Neural crest cell (in vitro differentiated cells): ENCODE data around the gene KEL. TPM values are rescaled to one million over a fixed set of nuclear protein-coding genes. Genes with fewer than 3 reads are reported as not detected.

Experiments
- DNase-seq: peaks from one replicate; pipeline ENCODE4 v3.0.0; 2021; ENCODE audit warnings: low read depth, mixed read lengths, low spot score
- H3K27ac Mint-ChIP-seq: one replicate; pipeline ENCODE4 v1.8.0; 2021; ENCODE audit warnings: mild to moderate bottlenecking, mixed read lengths; ENCODE audit not compliant: unreplicated experiment
- H3K27me3 Mint-ChIP-seq: 2 replicates; pipeline ENCODE4 v1.8.0; 2021; ENCODE audit warnings: low read depth, mild to moderate bottlenecking, mixed read lengths
- H3K36me3 Mint-ChIP-seq: 2 replicates; pipeline ENCODE4 v1.8.0; 2021; ENCODE audit warnings: low read depth, mild to moderate bottlenecking, mixed read lengths
- H3K4me1 Mint-ChIP-seq: 2 replicates; pipeline ENCODE4 v1.8.0; 2021; ENCODE audit warnings: mixed read lengths
- H3K4me3 Mint-ChIP-seq: one replicate; pipeline ENCODE4 v1.8.0; 2021; ENCODE audit warnings: mild to moderate bottlenecking, mixed read lengths
- H3K9me3 Mint-ChIP-seq: 2 replicates; pipeline ENCODE4 v1.8.0; 2021; ENCODE audit warnings: mixed read lengths
- CTCF ChIP-seq: fragments of 200-600 bp; sonication (generic); conservative IDR thresholded peaks from 2 replicates; pipeline ENCODE4 v1.5.0; 2021; ENCODE audit warnings: antibody characterized with exemption, mild to moderate bottlenecking
- total RNA-seq: library from RNA; stranded (reverse); gene quantifications from 2 replicates; pipeline ENCODE4 v1.2.1, GENCODE V29; 2021

KEL gene
- total RNA-seq, 1 donor from 2014 or later = 1.4 TPM

- no peak for TF ChIP-seq CTCF
- Mint-ChIP-seq H3K4me3 (no peak overlapping the region), H3K9me3 (peaks cover 3% of the 10 kb centered on the region), H3K27me3 (peaks cover 25% of the 10 kb centered on the region), H3K36me3 (no peaks in the 10 kb centered on the region), H3K27ac (no peak overlapping the region), H3K4me1 (peaks cover 5% of the 10 kb centered on the region)
- DNase-seq = no peak
These were observed 579 bp downstream of the KEL start for GRCh38 chr7:142961595-142961972.

- Mint-ChIP-seq H3K36me3 (peaks cover 2% of the 10 kb centered on the region), H3K9me3 (peaks cover 8% of the 10 kb centered on the region), H3K4me3 (no peak overlapping the region), H3K4me1 (peaks cover 5% of the 10 kb centered on the region), H3K27ac (peak overlapping the region; percentile 71), H3K27me3 (peaks cover 25% of the 10 kb centered on the region)
- DNase-seq = no peak
- TF ChIP-seq CTCF = no peak
These were observed 1.1 kb downstream of the KEL start for GRCh38 chr7:142960955-142961512.

GRCh38 chr7:142959202-142959601 is 3.0 kb downstream of the KEL start:
- H3K4me3 Mint-ChIP-seq = no peak overlapping the region
- H3K36me3 Mint-ChIP-seq = peaks cover 7% of the 10 kb centered on the region
- H3K27ac Mint-ChIP-seq = no peak overlapping the region
- peaks cover 17% of the 10 kb centered on the region for H3K9me3 Mint-ChIP-seq
- peaks cover 5% of the 10 kb centered on the region for H3K4me1 Mint-ChIP-seq
- no peak for TF ChIP-seq CTCF
- peaks cover 28% of the 10 kb centered on the region for H3K27me3 Mint-ChIP-seq
- DNase-seq = no peak

GRCh38 chr7:142957723-142958122 is 4.4 kb downstream of the KEL start:
- no peak for TF ChIP-seq CTCF
- H3K9me3 Mint-ChIP-seq = peaks cover 24% of the 10 kb centered on the region
- no peak for DNase-seq
- no peak overlapping the region for H3K27ac Mint-ChIP-seq
- peaks cover 26% of the 10 kb centered on the region for H3K27me3 Mint-ChIP-seq
- H3K4me3 Mint-ChIP-seq = no peak overlapping the region
- H3K36me3 Mint-ChIP-seq = peaks cover 12% of the 10 kb centered on the region
- H3K4me1 Mint-ChIP-seq = no peaks in the 10 kb centered on the region

- H3K27ac Mint-ChIP-seq = no peak overlapping the region
- peaks cover 24% of the 10 kb centered on the region for H3K9me3 Mint-ChIP-seq
- H3K4me3 Mint-ChIP-seq = no peak overlapping the region
These were observed 5.1 kb downstream of the KEL start for GRCh38 chr7:142956951-142957623.

More at GRCh38 chr7:142956951-142957623, 5.1 kb downstream of the KEL start:
- no peak for TF ChIP-seq CTCF
- peaks cover 26% of the 10 kb centered on the region for H3K27me3 Mint-ChIP-seq
- DNase-seq = no peak
- H3K36me3 Mint-ChIP-seq = peaks cover 12% of the 10 kb centered on the region
- H3K4me1 Mint-ChIP-seq = no peaks in the 10 kb centered on the region
